Embryonic facial prominence (tissue), 1 donor: ENCODE measurements around the gene SLC13A3.

ENCODE experiments used
- DNase-seq: peaks from one replicate; pipeline ENCODE4 v3.0.0-alpha.2; 2016; ENCODE audit errors: extremely low spot score

SLC13A3 gene

GRCh38 chr20:46605978-46606816, 45.1 kb downstream of the SLC13A3 start:
- DNase-seq, result no peak

GRCh38 chr20:46605181-46605580, 46.1 kb downstream of the SLC13A3 start:
- DNase-seq, result no peak

GRCh38 chr20:46604551-46605133, 46.6 kb downstream of the SLC13A3 start:
- no peak for DNase-seq

GRCh38 chr20:46602429-46602828, 48.8 kb downstream of the SLC13A3 start:
- DNase-seq, result no peak

GRCh38 chr20:46601603-46602122, 49.6 kb downstream of the SLC13A3 start:
- no peak for DNase-seq

GRCh38 chr20:46600286-46600752, 50.9 kb downstream of the SLC13A3 start:
- DNase-seq, result no peak

- DNase-seq, result no peak
Measured at GRCh38 chr20:46599227-46599987, 51.9 kb downstream of the SLC13A3 start.

- DNase-seq, result no peak
Measured at GRCh38 chr20:46595933-46596332, 55.3 kb downstream of the SLC13A3 start.

GRCh38 chr20:46594725-46595124, 56.5 kb downstream of the SLC13A3 start:
- no peak for DNase-seq

- no peak for DNase-seq
Measured at GRCh38 chr20:46592580-46593362, 58.5 kb downstream of the SLC13A3 start.

GRCh38 chr20:46590443-46590842, 60.8 kb downstream of the SLC13A3 start:
- no peak for DNase-seq

GRCh38 chr20:46588532-46589511, 62.4 kb downstream of the SLC13A3 start:
- no peak for DNase-seq

GRCh38 chr20:46587986-46588385, 63.3 kb downstream of the SLC13A3 start:
- no peak for DNase-seq

GRCh38 chr20:46586724-46587123, 64.5 kb downstream of the SLC13A3 start:
- no peak for DNase-seq

- DNase-seq, result no peak
Measured at GRCh38 chr20:46584508-46584907, 66.8 kb downstream of the SLC13A3 start.

- DNase-seq, result no peak
Measured at GRCh38 chr20:46583411-46584214, 67.6 kb downstream of the SLC13A3 start.

GRCh38 chr20:46582648-46583047, 68.6 kb downstream of the SLC13A3 start:
- DNase-seq, result no peak

- DNase-seq, result no peak
Measured at GRCh38 chr20:46581391-46581790, 69.9 kb downstream of the SLC13A3 start.

- DNase-seq, result no peak
Measured at GRCh38 chr20:46580613-46581205, 70.5 kb downstream of the SLC13A3 start.
